22Rv1 (cell line): ENCODE results near the gene QSOX1.
"Not testable (repeated sequence)": the region's sequence is repeated elsewhere in the genome, so short reads cannot be mapped to it uniquely, and the experiment has no call there.

Source experiments
- H3K27ac ChIP-seq: fragments of 450-650 bp; 2 replicates; pipeline ENCODE4 v1.5.1; 2017
- ZFX ChIP-seq: fragments of 450-650 bp; IDR thresholded peaks from 2 replicates; pipeline ENCODE4 v1.6.1; 2017; ENCODE audit warnings: antibody characterized with exemption, borderline replicate concordance
- TF ChIP-seq, protein P1 (sequence below): fragments of 450-650 bp; IDR thresholded peaks from 2 replicates; pipeline ENCODE4 v1.5.1; 2017; ENCODE audit warnings: mild to moderate bottlenecking

QSOX1 gene

DNA sequence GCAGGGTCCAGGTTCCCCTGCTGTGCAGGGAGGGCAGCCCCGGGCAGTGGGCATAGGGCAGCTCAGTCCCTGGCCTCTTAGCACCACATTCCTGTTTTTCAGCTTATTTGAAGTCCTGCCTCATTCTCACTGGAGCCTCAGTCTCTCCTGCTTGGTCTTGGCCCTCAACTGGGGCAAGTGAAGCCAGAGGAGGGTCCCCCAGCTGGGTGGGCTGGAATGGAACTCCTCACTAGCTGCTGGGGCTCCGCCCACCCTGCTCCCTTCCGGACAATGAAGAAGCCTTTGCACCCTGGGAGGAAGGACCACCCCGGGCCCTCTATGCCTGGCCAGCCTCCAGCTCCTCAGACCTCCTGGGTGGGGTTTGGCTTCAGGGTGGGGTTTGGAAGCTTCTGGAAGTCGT lies 42.6 kb downstream of the QSOX1 start:
- TF ChIP-seq, protein P1, sequence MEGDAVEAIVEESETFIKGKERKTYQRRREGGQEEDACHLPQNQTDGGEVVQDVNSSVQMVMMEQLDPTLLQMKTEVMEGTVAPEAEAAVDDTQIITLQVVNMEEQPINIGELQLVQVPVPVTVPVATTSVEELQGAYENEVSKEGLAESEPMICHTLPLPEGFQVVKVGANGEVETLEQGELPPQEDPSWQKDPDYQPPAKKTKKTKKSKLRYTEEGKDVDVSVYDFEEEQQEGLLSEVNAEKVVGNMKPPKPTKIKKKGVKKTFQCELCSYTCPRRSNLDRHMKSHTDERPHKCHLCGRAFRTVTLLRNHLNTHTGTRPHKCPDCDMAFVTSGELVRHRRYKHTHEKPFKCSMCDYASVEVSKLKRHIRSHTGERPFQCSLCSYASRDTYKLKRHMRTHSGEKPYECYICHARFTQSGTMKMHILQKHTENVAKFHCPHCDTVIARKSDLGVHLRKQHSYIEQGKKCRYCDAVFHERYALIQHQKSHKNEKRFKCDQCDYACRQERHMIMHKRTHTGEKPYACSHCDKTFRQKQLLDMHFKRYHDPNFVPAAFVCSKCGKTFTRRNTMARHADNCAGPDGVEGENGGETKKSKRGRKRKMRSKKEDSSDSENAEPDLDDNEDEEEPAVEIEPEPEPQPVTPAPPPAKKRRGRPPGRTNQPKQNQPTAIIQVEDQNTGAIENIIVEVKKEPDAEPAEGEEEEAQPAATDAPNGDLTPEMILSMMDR: no peak
- no peak for TF ChIP-seq ZFX
- no peak overlapping the region for H3K27ac ChIP-seq

- TF ChIP-seq ZFX: no peak
- TF ChIP-seq, protein P1: no peak
- H3K27ac ChIP-seq: no peak overlapping the region
These were observed 43.5 kb downstream of the QSOX1 start for GRCh38 chr1:180198196-180198595.

- no peak for TF ChIP-seq ZFX
- TF ChIP-seq, protein P1: no peak
These were observed 43.9 kb downstream of the QSOX1 start for GRCh38 chr1:180198611-180199010.

GRCh38 chr1:180199018-180199417 lies 44.3 kb downstream of the QSOX1 start:
- TF ChIP-seq, protein P1: no peak
- no peak for TF ChIP-seq ZFX
- H3K27ac ChIP-seq: no peak overlapping the region

More at GRCh38 chr1:180198611-180199010, 43.9 kb downstream of the QSOX1 start:
- H3K27ac ChIP-seq: no peak overlapping the region

DNA sequence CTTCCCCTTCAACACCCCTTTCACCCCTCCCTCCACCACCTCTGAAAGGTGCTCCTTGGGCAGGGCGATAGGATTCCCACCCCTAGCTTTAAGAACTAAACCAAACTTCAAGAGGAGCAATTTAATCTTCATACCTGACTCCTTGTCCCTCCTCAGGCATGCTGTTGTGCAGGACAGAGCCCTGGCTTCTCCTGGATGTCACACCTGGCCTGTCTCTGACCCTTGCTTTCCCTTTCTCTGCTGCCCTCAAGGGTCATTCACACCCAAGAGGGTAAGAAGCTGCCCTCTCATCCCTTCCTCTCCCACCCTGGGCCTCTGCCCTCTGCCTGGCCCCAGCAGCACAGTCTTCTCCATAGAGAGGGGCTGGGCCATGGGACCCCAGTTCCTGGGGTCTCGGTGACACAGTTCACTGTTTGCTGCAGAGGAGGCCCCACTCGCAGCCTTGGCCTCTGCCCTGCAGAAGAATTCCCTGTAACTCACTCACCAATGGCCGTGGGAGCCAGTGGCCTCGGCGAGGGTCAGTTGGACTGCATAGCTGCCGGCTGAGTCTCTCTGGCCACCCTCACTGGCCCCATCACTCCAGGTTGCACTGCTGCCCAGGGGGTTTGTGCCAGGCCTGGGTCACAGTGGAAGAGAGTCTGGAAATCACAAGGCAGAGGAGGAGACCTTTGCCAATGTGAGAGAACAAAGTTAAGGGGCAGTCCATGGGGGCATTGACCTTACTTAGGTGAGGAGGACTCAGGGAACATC lies 47.0 kb downstream of the QSOX1 start:
- TF ChIP-seq ZFX: no peak
- TF ChIP-seq, protein P1: no peak
- no peak overlapping the region for H3K27ac ChIP-seq

DNA sequence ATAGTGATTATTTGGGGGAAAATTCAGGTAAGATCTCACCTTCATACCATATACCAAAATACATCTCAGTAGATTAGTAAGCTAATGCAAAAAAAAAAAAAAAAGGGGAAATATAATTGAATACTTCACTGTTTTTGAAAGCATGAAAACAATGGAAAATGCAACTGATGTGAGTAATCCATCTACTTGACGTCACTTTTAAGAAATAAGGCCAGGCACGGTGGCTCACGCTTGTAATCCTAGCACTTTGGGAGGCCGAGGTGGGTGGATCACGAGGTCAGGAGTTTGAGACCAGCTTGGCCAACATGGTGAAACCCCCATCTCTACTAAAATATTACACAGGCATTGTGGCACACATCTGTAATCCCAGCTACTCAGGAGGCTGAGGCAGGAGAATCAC lies 47.9 kb downstream of the QSOX1 start:
- not testable (repeated sequence) for H3K27ac ChIP-seq

DNA sequence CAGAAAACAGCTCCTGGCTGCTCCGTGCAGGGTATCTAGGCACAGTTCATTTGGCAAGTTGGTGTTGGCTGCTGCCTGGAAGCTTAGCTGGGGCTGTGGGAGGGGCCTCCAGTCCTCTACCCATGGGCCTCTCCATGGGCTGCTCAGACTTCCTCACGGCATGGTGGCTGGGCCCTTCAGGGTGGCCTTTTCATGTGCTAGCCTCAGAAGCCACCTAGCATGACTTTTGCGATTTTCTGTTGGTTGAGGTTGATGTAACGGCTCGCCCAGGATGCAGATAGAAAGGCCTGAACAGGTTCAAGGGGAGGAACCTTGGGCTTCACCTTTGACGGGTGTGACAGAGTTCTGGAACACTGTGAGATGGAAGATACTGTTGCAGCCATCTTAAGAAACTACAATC lies 49.6 kb downstream of the QSOX1 start:
- TF ChIP-seq, protein P1: no peak
- no peak for TF ChIP-seq ZFX
- H3K27ac ChIP-seq: no peak overlapping the region

GRCh38 chr1:180206581-180206980 lies 51.9 kb downstream of the QSOX1 start:
- no peak overlapping the region for H3K27ac ChIP-seq
- TF ChIP-seq, protein P1: no peak
- TF ChIP-seq ZFX: no peak
